Right lobe of liver (tissue), 4 donors: ENCODE results near the gene PLXNA2.

Source experiments
- POLR2A ChIP-seq: fragments of 450-650 bp; IDR thresholded peaks from one replicate; pipeline ENCODE4 v1.6.1; 2017; ENCODE audit warnings: antibody characterized with exemption, mild to moderate bottlenecking
- TF ChIP-seq, protein P1 (sequence below), 4 donors: fragments of 200-600 bp in 3 of 4; fragments of 450-650 bp in 1 of 4; IDR thresholded peaks; one replicate each; pipeline versions ENCODE4 v1.5.1 to v1.8.0; 2016 to 2022; ENCODE audit warnings: antibody characterized with exemption in 4 of 4, mild to moderate bottlenecking in 2 of 4
- donor health status: DM: no; HTN: no; CAD: no.
- donor health status: DM: no; HTN: no; CAD: no.
- donor health status: DM: no; HTN: yes; CAD: no.

DNA sequence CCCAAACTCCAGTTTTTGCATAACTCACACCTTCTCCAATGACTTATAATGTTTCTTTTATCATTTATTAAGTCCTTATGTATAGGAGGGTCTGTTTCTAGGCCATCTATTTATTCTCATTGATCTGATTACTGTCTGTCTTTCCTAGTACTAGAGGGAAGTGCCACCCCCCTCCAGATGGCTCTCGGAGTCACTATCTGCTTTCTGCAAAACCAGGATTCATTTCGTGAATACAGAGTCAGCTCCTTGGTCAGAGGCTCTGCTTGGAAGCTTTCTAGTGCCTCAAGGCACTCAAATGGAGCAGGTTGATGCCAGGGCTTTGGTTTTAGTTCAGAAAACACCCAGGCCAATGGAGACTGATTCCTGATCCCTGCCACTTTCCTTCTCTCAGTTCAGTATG is 231.0 kb downstream of the PLXNA2 start:
- TF ChIP-seq, protein P1, sequence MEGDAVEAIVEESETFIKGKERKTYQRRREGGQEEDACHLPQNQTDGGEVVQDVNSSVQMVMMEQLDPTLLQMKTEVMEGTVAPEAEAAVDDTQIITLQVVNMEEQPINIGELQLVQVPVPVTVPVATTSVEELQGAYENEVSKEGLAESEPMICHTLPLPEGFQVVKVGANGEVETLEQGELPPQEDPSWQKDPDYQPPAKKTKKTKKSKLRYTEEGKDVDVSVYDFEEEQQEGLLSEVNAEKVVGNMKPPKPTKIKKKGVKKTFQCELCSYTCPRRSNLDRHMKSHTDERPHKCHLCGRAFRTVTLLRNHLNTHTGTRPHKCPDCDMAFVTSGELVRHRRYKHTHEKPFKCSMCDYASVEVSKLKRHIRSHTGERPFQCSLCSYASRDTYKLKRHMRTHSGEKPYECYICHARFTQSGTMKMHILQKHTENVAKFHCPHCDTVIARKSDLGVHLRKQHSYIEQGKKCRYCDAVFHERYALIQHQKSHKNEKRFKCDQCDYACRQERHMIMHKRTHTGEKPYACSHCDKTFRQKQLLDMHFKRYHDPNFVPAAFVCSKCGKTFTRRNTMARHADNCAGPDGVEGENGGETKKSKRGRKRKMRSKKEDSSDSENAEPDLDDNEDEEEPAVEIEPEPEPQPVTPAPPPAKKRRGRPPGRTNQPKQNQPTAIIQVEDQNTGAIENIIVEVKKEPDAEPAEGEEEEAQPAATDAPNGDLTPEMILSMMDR (IDR thresholded peaks at IDR 0.05): no peak
- no peak for TF ChIP-seq POLR2A
